ENCODE measurements around the gene LATS2. TPM values are rescaled to one million over a fixed set of nuclear protein-coding genes. Genes with fewer than 3 reads are reported as not detected.
A peak's percentile ranks its signal among the peaks of the same experiment; 100 is the strongest.

LATS2 gene
- total and polyA plus RNA-seq, 3 donors from 2014 or later = 35.6 to 40.2 (median 36.5) TPM

GRCh38 chr13:20990910-20991525 lies 70.4 kb downstream of the LATS2 start:
- no peaks in the 10 kb centered on the region for H3K36me3 ChIP-seq (ENCODE audit: low read depth, missing control alignments)
- H3K4me3 ChIP-seq = no peak overlapping the region
- TF ChIP-seq POLR2A (IDR thresholded peaks at IDR 0.05) = no peak
- TF ChIP-seq CTCF (IDR thresholded peaks at IDR 0.05) = no peak
- no peaks in the 10 kb centered on the region for H3K27me3 ChIP-seq
- intact Hi-C loops (cut with DNase I; ENCODE audit: low total_unique reads) = no loop called here
- DNase-seq = no peak
- H3K27ac ChIP-seq = no peak overlapping the region
- WGBS, 2 donors = 89 to 98% methylated on average over 14 of the region's 14 CpGs
- no peaks in the 10 kb centered on the region for H3K4me1 ChIP-seq
- H3K9me3 ChIP-seq = no peaks in the 10 kb centered on the region

GRCh38 chr13:20989656-20990321 lies 71.6 kb downstream of the LATS2 start:
- DNase-seq = no peak
- H3K27ac ChIP-seq = no peak overlapping the region
- WGBS, 2 donors = 67 to 77% methylated on average over 8 to 9 of the region's 9 CpGs
- TF ChIP-seq POLR2A (IDR thresholded peaks at IDR 0.05) = no peak
- no peak for TF ChIP-seq CTCF (IDR thresholded peaks at IDR 0.05)
- intact Hi-C loops (cut with DNase I; ENCODE audit: low total_unique reads) = no loop called here
- H3K27me3 ChIP-seq = no peaks in the 10 kb centered on the region
- no peak overlapping the region for H3K4me3 ChIP-seq
- H3K4me1 ChIP-seq = no peaks in the 10 kb centered on the region
- H3K36me3 ChIP-seq (ENCODE audit: low read depth, missing control alignments) = no peaks in the 10 kb centered on the region
- H3K9me3 ChIP-seq = no peaks in the 10 kb centered on the region

GRCh38 chr13:20988909-20989655 lies 72.3 kb downstream of the LATS2 start:
- H3K4me3 ChIP-seq = peak overlapping the region in 1 of 2 donors; percentile 27
- no peak overlapping the region for H3K27ac ChIP-seq
- DNase-seq = no peak
- 57 to 86% methylated on average over 11 to 44 of the region's 44 CpGs for WGBS, 2 donors
- TF ChIP-seq POLR2A (IDR thresholded peaks at IDR 0.05) = no peak
- no peak for TF ChIP-seq CTCF (IDR thresholded peaks at IDR 0.05)
- no peaks in the 10 kb centered on the region for H3K36me3 ChIP-seq (ENCODE audit: low read depth, missing control alignments)
- intact Hi-C loops (cut with DNase I; ENCODE audit: low total_unique reads) = no loop called here
- no peaks in the 10 kb centered on the region for H3K4me1 ChIP-seq
- no peaks in the 10 kb centered on the region for H3K27me3 ChIP-seq
- H3K9me3 ChIP-seq = no peaks in the 10 kb centered on the region

GRCh38 chr13:20988033-20988908 lies 73.1 kb downstream of the LATS2 start:
- intact Hi-C loops (cut with DNase I; ENCODE audit: low total_unique reads) = no loop called here
- peak overlapping the region; percentile 18 to 27 for H3K4me3 ChIP-seq
- no peaks in the 10 kb centered on the region for H3K4me1 ChIP-seq
- DNase-seq = no peak
- TF ChIP-seq CTCF (IDR thresholded peaks at IDR 0.05) (no peak), POLR2A (IDR thresholded peaks at IDR 0.05) (no peak)
- no peak overlapping the region for H3K27ac ChIP-seq
- no peaks in the 10 kb centered on the region for H3K27me3 ChIP-seq
- H3K9me3 ChIP-seq = no peaks in the 10 kb centered on the region
- 51 to 88% methylated on average over 12 to 74 of the region's 87 CpGs for WGBS, 2 donors
- no peaks in the 10 kb centered on the region for H3K36me3 ChIP-seq (ENCODE audit: low read depth, missing control alignments)

All from testis (tissue), 3 donors.